HUES48 (cell line): ENCODE results near the gene SLC35G6.

Experiments
- H3K27ac ChIP-seq: one replicate; pipeline ENCODE4 v1.7.0; 2013; ENCODE audit warnings: low read depth, low read length, inconsistent platforms
- H3K27me3 ChIP-seq: 2 replicates; pipeline ENCODE4 v1.6.1; 2013; ENCODE audit warnings: mild to moderate bottlenecking, low read length; ENCODE audit not compliant: control insufficient read depth, insufficient read depth
- H3K36me3 ChIP-seq: 2 replicates; pipeline ENCODE4 v1.6.1; 2013; ENCODE audit warnings: low read length; ENCODE audit not compliant: control insufficient read depth, insufficient read depth
- H3K4me1 ChIP-seq: 2 replicates; pipeline ENCODE4 v1.6.1; 2013; ENCODE audit warnings: mild to moderate bottlenecking, low read length; ENCODE audit not compliant: control insufficient read depth, insufficient read depth
- H3K4me3 ChIP-seq: 2 replicates; pipeline ENCODE4 v1.5.1; 2013; ENCODE audit warnings: mild to moderate bottlenecking, low read depth, low read length
- H3K9ac ChIP-seq: 2 replicates; pipeline ENCODE4 v1.6.1; 2013; ENCODE audit warnings: mild to moderate bottlenecking, low read depth, low read length, moderate library complexity
- H3K9me3 ChIP-seq: 2 replicates; pipeline ENCODE4 v1.6.1; 2013; ENCODE audit warnings: low read length; ENCODE audit not compliant: control insufficient read depth, insufficient read depth

The SLC35G6 gene

GRCh38 chr17:7496470-7497183 lies 15.4 kb downstream of the SLC35G6 start:
- no peaks in the 10 kb centered on the region for H3K4me1 ChIP-seq
- H3K27ac ChIP-seq: no peak overlapping the region
- H3K27me3 ChIP-seq: no peaks in the 10 kb centered on the region
- H3K9me3 ChIP-seq: no peaks in the 10 kb centered on the region
- no peak overlapping the region for H3K9ac ChIP-seq
- H3K36me3 ChIP-seq: peaks cover 71% of the 10 kb centered on the region
- H3K4me3 ChIP-seq: no peak overlapping the region

- peaks cover 73% of the 10 kb centered on the region for H3K36me3 ChIP-seq
- no peaks in the 10 kb centered on the region for H3K27me3 ChIP-seq
- no peak overlapping the region for H3K4me3 ChIP-seq
- no peak overlapping the region for H3K27ac ChIP-seq
- H3K9me3 ChIP-seq: no peaks in the 10 kb centered on the region
- no peaks in the 10 kb centered on the region for H3K4me1 ChIP-seq
- no peak overlapping the region for H3K9ac ChIP-seq
Measured at GRCh38 chr17:7497228-7497627, 16.0 kb downstream of the SLC35G6 start.

- H3K9ac ChIP-seq: no peak overlapping the region
- no peaks in the 10 kb centered on the region for H3K4me1 ChIP-seq
- no peak overlapping the region for H3K4me3 ChIP-seq
- H3K36me3 ChIP-seq: peaks cover 76% of the 10 kb centered on the region
- no peaks in the 10 kb centered on the region for H3K9me3 ChIP-seq
- H3K27me3 ChIP-seq: no peaks in the 10 kb centered on the region
- no peak overlapping the region for H3K27ac ChIP-seq
Measured at GRCh38 chr17:7497636-7498035, 16.4 kb downstream of the SLC35G6 start.

GRCh38 chr17:7499161-7499560 lies 17.9 kb downstream of the SLC35G6 start:
- Histone ChIP-seq H3K9ac (no peak overlapping the region), H3K36me3 (peaks cover 88% of the 10 kb centered on the region), H3K9me3 (no peaks in the 10 kb centered on the region), H3K27me3 (no peaks in the 10 kb centered on the region), H3K27ac (no peak overlapping the region), H3K4me1 (no peaks in the 10 kb centered on the region), H3K4me3 (no peak overlapping the region)

- Histone ChIP-seq H3K4me1 (no peaks in the 10 kb centered on the region), H3K9me3 (no peaks in the 10 kb centered on the region)
Measured at GRCh38 chr17:7501729-7502128, 20.5 kb downstream of the SLC35G6 start.

GRCh38 chr17:7502171-7502847 lies 21.1 kb downstream of the SLC35G6 start:
- Histone ChIP-seq H3K36me3 (peaks cover 94% of the 10 kb centered on the region), H3K27ac (no peak overlapping the region), H3K4me1 (no peaks in the 10 kb centered on the region), H3K4me3 (no peak overlapping the region), H3K27me3 (no peaks in the 10 kb centered on the region), H3K9ac (no peak overlapping the region), H3K9me3 (no peaks in the 10 kb centered on the region)

More at GRCh38 chr17:7501729-7502128, 20.5 kb downstream of the SLC35G6 start:
- H3K27me3 ChIP-seq: no peaks in the 10 kb centered on the region
- no peak overlapping the region for H3K27ac ChIP-seq
- H3K36me3 ChIP-seq: peaks cover 95% of the 10 kb centered on the region
- no peak overlapping the region for H3K4me3 ChIP-seq
- H3K9ac ChIP-seq: no peak overlapping the region

GRCh38 chr17:7502987-7503386 lies 21.7 kb downstream of the SLC35G6 start:
- no peaks in the 10 kb centered on the region for H3K9me3 ChIP-seq
- H3K27ac ChIP-seq: no peak overlapping the region
- no peaks in the 10 kb centered on the region for H3K27me3 ChIP-seq
- H3K36me3 ChIP-seq: peaks cover 94% of the 10 kb centered on the region
- no peak overlapping the region for H3K4me3 ChIP-seq
- H3K9ac ChIP-seq: no peak overlapping the region
- H3K4me1 ChIP-seq: no peaks in the 10 kb centered on the region

GRCh38 chr17:7503521-7503920 lies 22.3 kb downstream of the SLC35G6 start:
- peaks cover 94% of the 10 kb centered on the region for H3K36me3 ChIP-seq
- no peaks in the 10 kb centered on the region for H3K4me1 ChIP-seq
- H3K27ac ChIP-seq: no peak overlapping the region
- H3K9ac ChIP-seq: no peak overlapping the region
- H3K4me3 ChIP-seq: no peak overlapping the region
- H3K9me3 ChIP-seq: no peaks in the 10 kb centered on the region
- H3K27me3 ChIP-seq: no peaks in the 10 kb centered on the region

- Histone ChIP-seq H3K9ac (no peak overlapping the region), H3K4me1 (no peaks in the 10 kb centered on the region), H3K27me3 (no peaks in the 10 kb centered on the region), H3K4me3 (no peak overlapping the region), H3K36me3 (peaks cover 95% of the 10 kb centered on the region), H3K27ac (no peak overlapping the region), H3K9me3 (no peaks in the 10 kb centered on the region)
Measured at GRCh38 chr17:7508145-7508544, 26.9 kb downstream of the SLC35G6 start.

GRCh38 chr17:7508846-7509245 lies 27.6 kb downstream of the SLC35G6 start:
- no peak overlapping the region for H3K27ac ChIP-seq
- H3K4me3 ChIP-seq: no peak overlapping the region
- H3K9ac ChIP-seq: no peak overlapping the region
- peaks cover 95% of the 10 kb centered on the region for H3K36me3 ChIP-seq
- H3K27me3 ChIP-seq: no peaks in the 10 kb centered on the region
- no peaks in the 10 kb centered on the region for H3K9me3 ChIP-seq
- no peaks in the 10 kb centered on the region for H3K4me1 ChIP-seq

- H3K9ac ChIP-seq: no peak overlapping the region
- peaks cover 90% of the 10 kb centered on the region for H3K36me3 ChIP-seq
- H3K9me3 ChIP-seq: no peaks in the 10 kb centered on the region
- H3K4me3 ChIP-seq: no peak overlapping the region
- H3K27me3 ChIP-seq: no peaks in the 10 kb centered on the region
- no peaks in the 10 kb centered on the region for H3K4me1 ChIP-seq
- H3K27ac ChIP-seq: no peak overlapping the region
Measured at GRCh38 chr17:7509937-7510336, 28.7 kb downstream of the SLC35G6 start.
